K562 (cell line): ENCODE results near the gene C1orf146. TPM values are rescaled to one million over a fixed set of nuclear protein-coding genes. Genes with fewer than 3 reads are reported as not detected.

ENCODE experiments used
- ATAC-seq: fragments of 200-7000 bp; cut with Tn5 transposase; 3 replicates; pipeline ENCODE4 v1.9.1; 2020; ENCODE audit warnings: moderate library complexity
- BruUV-seq: library from RNA; stranded (reverse); fragments of 400-500 nt; replicated peaks from 2 replicates; lab custom pipeline; 2021; lab: Mats Ljungman, UMichigan
- CTCF ChIA-PET: fragments of 300-600 bp; formaldehyde crosslinking; extraction: SDS; loops from one replicate; lab custom pipeline; 2021; ENCODE audit warnings: low intra/inter-chr PET ratio; lab: Yijun Ruan, JAX
- POLR2A ChIA-PET: fragments of 300-600, 350-650 bp; sonication (Branson Sonifier 250); formaldehyde crosslinking; extraction: SDS; loops from one replicate; lab custom pipeline; 2021; ENCODE audit warnings: antibody characterized with exemption, inconsistent platforms; lab: Yijun Ruan, JAX
- DNase-seq, 4 experiments: peaks; one replicate each; pipeline versions ENCODE4 v3.0.0 to v3.0.0-alpha.2; 2011 to 2018; ENCODE audit warnings: low spot score in 3 of 4, mixed read lengths in 3 of 4; ENCODE audit errors: extremely low read depth in 1 of 4
- FAIRE-seq: peaks from 2 replicates; lab custom pipeline; 2011; peaks lifted over from hg19 to GRCh38; lab: Jason Lieb, UNC
- H2AFZ ChIP-seq: 2 replicates; pipeline ENCODE4 v1.6.0; 2011; ENCODE audit warnings: low read depth, low read length, control low read depth, inconsistent platforms
- H3K27ac ChIP-seq: fragments of 200-600 bp; 3 replicates; pipeline ENCODE4 v1.8.0; 2011; ENCODE audit warnings: low read depth, mild to moderate bottlenecking, control low read depth, inconsistent platforms, low read length, moderate library complexity, mixed read lengths; ENCODE audit errors: extremely low read depth
- H3K27me3 ChIP-seq, 2 experiments: fragments of 300-600 bp in 1 of 2; 2 replicates in 1 of 2; 3 replicates in 1 of 2; pipeline versions ENCODE4 v1.6.0 to v1.8.0; 2011; ENCODE audit warnings: inconsistent platforms in 2 of 2, low read length in 2 of 2, mild to moderate bottlenecking in 1 of 2, mixed read lengths in 1 of 2, moderate library complexity in 1 of 2; ENCODE audit not compliant: control insufficient read depth in 2 of 2, insufficient read depth in 2 of 2
- H3K36me3 ChIP-seq: fragments of 300-600 bp; 3 replicates; pipeline ENCODE4 v1.8.0; 2011; ENCODE audit warnings: mild to moderate bottlenecking, low read length, inconsistent platforms; ENCODE audit not compliant: control insufficient read depth, insufficient read depth
- H3K4me1 ChIP-seq, 2 experiments: fragments of 200-600 bp in 1 of 2; replicated peaks in 1 of 2; 2 replicates in 1 of 2; 3 replicates in 1 of 2; pipeline versions ENCODE4 v1.5.1 to v1.8.0; 2011; ENCODE audit warnings: inconsistent platforms in 2 of 2, low read length in 2 of 2, mild to moderate bottlenecking in 1 of 2, mixed read lengths in 1 of 2, moderate library complexity in 1 of 2; ENCODE audit not compliant: control insufficient read depth in 2 of 2, insufficient read depth in 2 of 2
- H3K4me2 ChIP-seq: 2 replicates; pipeline ENCODE4 v1.6.1; 2011; ENCODE audit warnings: low read length, control low read depth, inconsistent platforms, mixed read lengths; ENCODE audit not compliant: insufficient read depth
- H3K4me3 ChIP-seq: fragments of 200-600 bp; sonication (generic), shearing (Covaris generic); 2 replicates; pipeline ENCODE4 v1.5.1; 2016; ENCODE audit warnings: control low read depth, inconsistent platforms
- H3K79me2 ChIP-seq: fragments of 200-600 bp; 3 replicates; pipeline ENCODE4 v1.8.0; 2011; ENCODE audit warnings: low read length, inconsistent platforms; ENCODE audit not compliant: control insufficient read depth, insufficient read depth
- H3K9ac ChIP-seq, 2 experiments: 2 replicates each; pipeline versions ENCODE4 v1.6.0 to v1.6.1; 2011; ENCODE audit warnings: low read depth in 2 of 2, low read length in 2 of 2, control low read depth in 1 of 2, inconsistent platforms in 1 of 2, mild to moderate bottlenecking in 1 of 2, mixed read lengths in 1 of 2; ENCODE audit not compliant: insufficient read depth in 1 of 2
- H3K9me1 ChIP-seq: one replicate; pipeline ENCODE4 v1.6.0; 2011; ENCODE audit warnings: inconsistent platforms, mild to moderate bottlenecking, low read length, moderate library complexity; ENCODE audit not compliant: control insufficient read depth, insufficient read depth
- H3K9me3 ChIP-seq: replicated peaks from 2 replicates; pipeline ENCODE4 v1.5.1; 2011; ENCODE audit warnings: low read depth, low read length, inconsistent platforms; ENCODE audit not compliant: control insufficient read depth, insufficient read depth
- H4K20me1 ChIP-seq: replicated peaks from 2 replicates; pipeline ENCODE4 v1.6.1; 2011; ENCODE audit warnings: low read length, inconsistent platforms, mixed read lengths; ENCODE audit not compliant: control insufficient read depth, insufficient read depth
- CREM ChIP-seq: IDR thresholded peaks from 2 replicates; pipeline ENCODE4 v1.6.1; 2014; ENCODE audit warnings: antibody characterized with exemption, low read depth
- HDAC3 ChIP-seq: fragments of 450-650 bp; IDR thresholded peaks from 2 replicates; pipeline ENCODE4 v1.6.1; 2018; ENCODE audit warnings: borderline replicate concordance, mild to moderate bottlenecking, moderate library complexity; ENCODE audit not compliant: partially characterized antibody
- PRPF4 ChIP-seq: fragments of 200-400 bp; formaldehyde crosslinking; IDR thresholded peaks from one replicate; pipeline ENCODE4 v1.6.1; 2017; ENCODE audit warnings: low read length, low read depth, mild to moderate bottlenecking; ENCODE audit not compliant: insufficient read depth, poor library complexity, severe bottlenecking
- PTBP1 ChIP-seq: fragments of 200-400 bp; formaldehyde crosslinking; IDR thresholded peaks from 2 replicates; pipeline ENCODE4 v1.6.1; 2017; ENCODE audit warnings: low read depth, low read length
- SAP30 ChIP-seq: fragments of 200-600 bp; sonication (generic); IDR thresholded peaks from 2 replicates; pipeline ENCODE4 v1.6.1; 2012; ENCODE audit warnings: borderline replicate concordance, low read depth, mild to moderate bottlenecking, moderate library complexity, low read length, control low read depth, inconsistent platforms; ENCODE audit not compliant: insufficient read depth, poor library complexity, severe bottlenecking
- SMARCC2 ChIP-seq: fragments of 450-650 bp; IDR thresholded peaks from 2 replicates; pipeline ENCODE4 v1.6.1; 2017; ENCODE audit warnings: antibody characterized with exemption, moderate library complexity, mild to moderate bottlenecking, low read depth
- TBP ChIP-seq: optimal IDR thresholded peaks from 2 replicates; pipeline ENCODE3; 2011; ENCODE audit warnings: low read depth, low read length, improper control_type of control experiment
- WGBS: fragments of 100-300 bp; shearing (Covaris generic); methylation state at CpG from one replicate; pipeline ENCODE4 v1.1.6; 2016; ENCODE audit warnings: low coverage, mixed read lengths; ENCODE audit not compliant: insufficient coverage; ENCODE audit errors: missing lambda C conversion rate; 5-methylcytosine and 5-hydroxymethylcytosine counted together
- in situ Hi-C: fragments of 300-500 bp; cut with MboI; formaldehyde crosslinking; loops from 4 replicates; pipeline ENCODE4 v1.15.0; 2018; ENCODE audit warnings: inconsistent platforms, mixed read lengths
- intact Hi-C: fragments of 100-400 bp; cut with micrococcal nuclease; formaldehyde crosslinking; loops from 2 replicates; pipeline ENCODE4 v1.14.2; 2022
- polyA plus RNA-seq, 8 experiments: library from polyadenylated mRNA; depleted of rRNA in 4 of 8; stranded (reverse) in 5 of 8; unstranded in 3 of 8; fragments of >200 nt; fragmentation: Nextera tagmentation in 2 of 8; fragmentation: Illumina TruSeq in 1 of 8; extraction: Ambion mirVana in 2 of 8; extraction: Trizol in 1 of 8; gene quantifications; 2 replicates each; pipeline versions ENCODE4 v1.2.1 to v1.2.3, GENCODE V29; 2011 to 2014; ENCODE audit warnings: inconsistent platforms in 1 of 8, missing spikeins in 1 of 8
- total RNA-seq, 7 experiments: library from RNA; depleted of rRNA in 6 of 7; stranded (reverse); fragments of >200 nt in 6 of 7; fragmentation: Illumina TruSeq in 2 of 7; extraction: Trizol in 2 of 7; gene quantifications; 2 replicates each; pipeline versions ENCODE4 v1.2.1 to v1.2.3, GENCODE V29; 2011 to 2021; ENCODE audit warnings: low replicate concordance in 1 of 7
- TF ChIP-seq, protein P1 (sequence below): fragments of 450-650 bp; IDR thresholded peaks from 2 replicates; pipeline ENCODE4 v1.7.1; 2018; ENCODE audit warnings: mild to moderate bottlenecking, low read depth; ENCODE audit not compliant: partially characterized antibody
- TF ChIP-seq, protein P2 (sequence below): fragments of 450-650 bp; formaldehyde crosslinking; IDR thresholded peaks from 2 replicates; pipeline ENCODE4 v1.4.0; 2022; ENCODE audit warnings: mild to moderate bottlenecking, moderate library complexity

C1orf146 gene
- total and polyA plus RNA-seq, 9 of the 15 experiments (the other 6 are each of a cell fraction or from before 2014, with no cell fraction given) = 0.10 TPM; not detected in 8

DNA sequence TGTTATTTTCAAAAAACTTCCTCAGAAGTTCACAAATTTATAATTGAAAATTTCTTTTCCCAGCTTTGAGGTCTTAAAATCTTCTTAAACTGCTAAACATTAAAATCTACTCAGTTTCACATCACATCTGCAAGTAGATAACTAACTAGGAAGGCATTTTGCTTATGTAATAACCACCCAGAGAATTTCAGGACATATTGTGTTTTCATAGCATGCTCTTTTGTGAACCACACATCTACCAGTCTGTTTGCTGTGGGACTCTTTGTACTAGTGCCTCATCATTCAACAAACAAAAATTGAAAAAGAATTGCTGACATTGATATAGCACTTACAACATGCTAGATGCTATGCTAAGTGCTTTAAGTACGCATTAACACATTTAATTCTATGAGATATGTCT lies 31.6 kb upstream of the C1orf146 start:
- POLR2A ChIA-PET = interaction anchor here (1.2 kb wide), 1 partner anchor 27 kb away, joined by 3 read pairs; no protein-coding TSS in a partner anchor
- Histone ChIP-seq H3K9ac (no peak overlapping the region), H3K4me3 (no peak overlapping the region), H3K4me1 (no peaks in the 10 kb centered on the region), H3K4me2 (no peak overlapping the region), H3K9me1 (no peaks in the 10 kb centered on the region), H2AFZ (no peak overlapping the region), H3K9me3 (no peaks in the 10 kb centered on the region), H3K79me2 (no peaks in the 10 kb centered on the region), H3K27ac (no peak overlapping the region), H4K20me1 (no peaks in the 10 kb centered on the region), H3K36me3 (no peaks in the 10 kb centered on the region), H3K27me3 (peaks cover 2 to 7% of the 10 kb centered on the region in 2 experiments; a peak in 4 of 5 replicates)
- in situ Hi-C loops (no loop called here), intact Hi-C loops (loop anchor here (10.0 kb wide), 1 partner anchor 191 kb away; no protein-coding TSS in a partner anchor)
- TF ChIP-seq CREM = no peak
- TF ChIP-seq, protein P1, sequence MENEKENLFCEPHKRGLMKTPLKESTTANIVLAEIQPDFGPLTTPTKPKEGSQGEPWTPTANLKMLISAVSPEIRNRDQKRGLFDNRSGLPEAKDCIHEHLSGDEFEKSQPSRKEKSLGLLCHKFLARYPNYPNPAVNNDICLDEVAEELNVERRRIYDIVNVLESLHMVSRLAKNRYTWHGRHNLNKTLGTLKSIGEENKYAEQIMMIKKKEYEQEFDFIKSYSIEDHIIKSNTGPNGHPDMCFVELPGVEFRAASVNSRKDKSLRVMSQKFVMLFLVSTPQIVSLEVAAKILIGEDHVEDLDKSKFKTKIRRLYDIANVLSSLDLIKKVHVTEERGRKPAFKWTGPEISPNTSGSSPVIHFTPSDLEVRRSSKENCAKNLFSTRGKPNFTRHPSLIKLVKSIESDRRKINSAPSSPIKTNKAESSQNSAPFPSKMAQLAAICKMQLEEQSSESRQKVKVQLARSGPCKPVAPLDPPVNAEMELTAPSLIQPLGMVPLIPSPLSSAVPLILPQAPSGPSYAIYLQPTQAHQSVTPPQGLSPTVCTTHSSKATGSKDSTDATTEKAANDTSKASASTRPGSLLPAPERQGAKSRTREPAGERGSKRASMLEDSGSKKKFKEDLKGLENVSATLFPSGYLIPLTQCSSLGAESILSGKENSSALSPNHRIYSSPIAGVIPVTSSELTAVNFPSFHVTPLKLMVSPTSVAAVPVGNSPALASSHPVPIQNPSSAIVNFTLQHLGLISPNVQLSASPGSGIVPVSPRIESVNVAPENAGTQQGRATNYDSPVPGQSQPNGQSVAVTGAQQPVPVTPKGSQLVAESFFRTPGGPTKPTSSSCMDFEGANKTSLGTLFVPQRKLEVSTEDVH = no peak
- TF ChIP-seq SMARCC2 = no peak
- no peak for TF ChIP-seq TBP
- TF ChIP-seq, protein P2, sequence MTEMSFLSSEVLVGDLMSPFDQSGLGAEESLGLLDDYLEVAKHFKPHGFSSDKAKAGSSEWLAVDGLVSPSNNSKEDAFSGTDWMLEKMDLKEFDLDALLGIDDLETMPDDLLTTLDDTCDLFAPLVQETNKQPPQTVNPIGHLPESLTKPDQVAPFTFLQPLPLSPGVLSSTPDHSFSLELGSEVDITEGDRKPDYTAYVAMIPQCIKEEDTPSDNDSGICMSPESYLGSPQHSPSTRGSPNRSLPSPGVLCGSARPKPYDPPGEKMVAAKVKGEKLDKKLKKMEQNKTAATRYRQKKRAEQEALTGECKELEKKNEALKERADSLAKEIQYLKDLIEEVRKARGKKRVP (CRISPR knock-in tag) = no peak
- TF ChIP-seq SAP30 = no peak
- no peak for TF ChIP-seq PRPF4
- TF ChIP-seq HDAC3 = no peak
- no peak for TF ChIP-seq PTBP1
- DNase-seq = no peak
- FAIRE-seq = no peak
- ATAC-seq = no peak
- CTCF ChIA-PET = no interaction called here
- WGBS = 6% methylated on average over 1 of the region's 1 CpG
- no TSS peak for BruUV-seq
